ENCODE results near the gene FAM47B. TPM values are rescaled to one million over a fixed set of nuclear protein-coding genes. Genes with fewer than 3 reads are reported as not detected.

FAM47B gene
- total RNA-seq, 1 experiment from 2014 or later, result not detected

DNA sequence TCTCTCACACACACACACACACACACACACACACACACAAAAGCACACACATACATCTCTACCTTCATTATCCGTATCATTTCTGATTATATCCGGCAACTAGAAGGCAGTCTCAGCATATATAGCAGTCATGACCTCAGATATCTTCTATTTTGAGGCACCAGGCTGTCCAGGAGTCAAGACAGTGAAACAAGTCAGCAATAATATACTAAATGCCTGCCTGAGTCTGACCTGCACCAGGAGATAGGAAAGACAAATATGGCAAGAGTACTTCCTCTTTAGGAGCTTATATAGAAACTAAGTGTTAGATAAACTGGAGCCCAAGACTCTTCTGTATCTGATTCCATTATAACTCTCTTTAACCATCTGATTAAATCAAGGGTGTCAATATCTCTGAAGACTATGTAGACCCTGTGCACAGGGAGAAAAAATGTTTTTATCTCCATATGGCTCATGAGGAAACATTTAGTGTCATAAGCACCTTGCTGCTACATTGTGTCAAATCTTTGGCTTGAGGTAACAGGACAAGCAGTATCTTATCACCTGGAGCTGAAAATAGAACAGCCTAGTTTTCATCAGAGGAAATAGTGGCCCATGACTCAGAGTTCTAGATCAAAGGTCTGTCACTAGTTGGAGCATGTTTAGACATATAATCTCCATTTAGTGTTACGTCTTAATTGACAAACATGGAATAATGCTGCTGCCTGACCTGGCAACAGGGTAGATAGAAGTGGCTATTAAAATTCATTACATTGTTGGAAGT, 27.0 kb upstream of the FAM47B start:
- Histone ChIP-seq H2BK15ac (ENCODE audit: low read depth, low read length) (no peak overlapping the region), H3K9me3 (ENCODE audit: control insufficient read depth, low read depth, low read length) (no peaks in the 10 kb centered on the region), H2BK20ac (ENCODE audit: low read depth, low read length, poor library complexity, severe bottlenecking) (no peak overlapping the region), H4K8ac (replicated peaks; ENCODE audit: insufficient read length, low read depth, low read length) (no peak overlapping the region), H2AK5ac (ENCODE audit: insufficient read length, low read length) (no peak overlapping the region), H3K4me2 (ENCODE audit: insufficient read depth, insufficient read length, low read length) (no peak overlapping the region), H4K5ac (ENCODE audit: insufficient read length, low read depth, low read length) (no peak overlapping the region), H4K91ac (ENCODE audit: insufficient read length, low read depth, low read length) (no peak overlapping the region), H2AFZ (ENCODE audit: low read length) (no peak overlapping the region), H3K23ac (ENCODE audit: insufficient read length, low read depth, low read length) (no peak overlapping the region), H3T11ph (ENCODE audit: low read length) (no peak overlapping the region), H3K4me1 (ENCODE audit: insufficient read depth, low read length) (no peaks in the 10 kb centered on the region), H3K23me2 (ENCODE audit: insufficient read length, low read depth, low read length, poor library complexity, severe bottlenecking) (no peaks in the 10 kb centered on the region), H3K27ac (ENCODE audit: insufficient read length, low read depth, low read length) (no peak overlapping the region), H3K79me1 (ENCODE audit: insufficient read depth, low read depth, low read length, poor library complexity, severe bottlenecking) (no peaks in the 10 kb centered on the region), H3K27me3 (ENCODE audit: insufficient read depth, low read length) (no peaks in the 10 kb centered on the region), H3K18ac (ENCODE audit: insufficient read length, low read depth, low read length) (no peak overlapping the region), H2BK120ac (ENCODE audit: low read depth, low read length, poor library complexity, severe bottlenecking) (no peak overlapping the region), H3K56ac (ENCODE audit: insufficient read length, low read depth, low read length) (no peak overlapping the region), H3K79me2 (ENCODE audit: insufficient read depth, low read length) (no peaks in the 10 kb centered on the region), H4K20me1 (ENCODE audit: control insufficient read depth, insufficient read depth, insufficient read length) (no peaks in the 10 kb centered on the region), H3K9ac (ENCODE audit: extremely low read depth, insufficient read length, low read length) (no peak overlapping the region), H2BK12ac (ENCODE audit: insufficient read length, low read depth, low read length) (no peak overlapping the region), H2BK5ac (ENCODE audit: insufficient read length, low read length) (no peak overlapping the region), H3K14ac (ENCODE audit: insufficient read depth, low read length) (no peak overlapping the region), H3K4ac (ENCODE audit: low read depth, low read length) (no peak overlapping the region)
- Mint-ChIP-seq H3K4me3 (no peak overlapping the region), H3K4me1 (no peaks in the 10 kb centered on the region), H3K27me3 (ENCODE audit: low read depth) (no peaks in the 10 kb centered on the region), H3K9me3 (peaks cover 4 to 48% of the 10 kb centered on the region in 2 experiments; a peak in 4 of 5 replicates), H3K36me3 (ENCODE audit: insufficient read depth in 1 of 3, low read depth in 3 of 3) (no peaks in the 10 kb centered on the region), H3K27ac (no peak overlapping the region)
- WGBS (ENCODE audit: extremely low coverage, insufficient read length, low lambda C conversion rate), result 100% methylated on average over 1 of the region's 3 CpGs
- TF ChIP-seq, protein P1, sequence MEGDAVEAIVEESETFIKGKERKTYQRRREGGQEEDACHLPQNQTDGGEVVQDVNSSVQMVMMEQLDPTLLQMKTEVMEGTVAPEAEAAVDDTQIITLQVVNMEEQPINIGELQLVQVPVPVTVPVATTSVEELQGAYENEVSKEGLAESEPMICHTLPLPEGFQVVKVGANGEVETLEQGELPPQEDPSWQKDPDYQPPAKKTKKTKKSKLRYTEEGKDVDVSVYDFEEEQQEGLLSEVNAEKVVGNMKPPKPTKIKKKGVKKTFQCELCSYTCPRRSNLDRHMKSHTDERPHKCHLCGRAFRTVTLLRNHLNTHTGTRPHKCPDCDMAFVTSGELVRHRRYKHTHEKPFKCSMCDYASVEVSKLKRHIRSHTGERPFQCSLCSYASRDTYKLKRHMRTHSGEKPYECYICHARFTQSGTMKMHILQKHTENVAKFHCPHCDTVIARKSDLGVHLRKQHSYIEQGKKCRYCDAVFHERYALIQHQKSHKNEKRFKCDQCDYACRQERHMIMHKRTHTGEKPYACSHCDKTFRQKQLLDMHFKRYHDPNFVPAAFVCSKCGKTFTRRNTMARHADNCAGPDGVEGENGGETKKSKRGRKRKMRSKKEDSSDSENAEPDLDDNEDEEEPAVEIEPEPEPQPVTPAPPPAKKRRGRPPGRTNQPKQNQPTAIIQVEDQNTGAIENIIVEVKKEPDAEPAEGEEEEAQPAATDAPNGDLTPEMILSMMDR (conservative IDR thresholded peaks at IDR 0.05), result no peak
- DNase-seq, result no peak
